HepG2 (cell line): Measurements from ENCODE around the gene SLC16A11. TPM values are rescaled to one million over a fixed set of nuclear protein-coding genes. Genes with fewer than 3 reads are reported as not detected.

Source experiments
- ATAC-seq: fragments of 200-7000 bp; cut with Tn5 transposase; 3 replicates; pipeline ENCODE4 v1.9.1; 2020; ENCODE audit warnings: mild to moderate bottlenecking, moderate library complexity
- BruUV-seq: library from RNA; stranded (reverse); fragments of 400-500 nt; replicated peaks from 2 replicates; lab custom pipeline; 2021; lab: Mats Ljungman, UMichigan
- CTCF ChIA-PET: fragments of 300-600 bp; formaldehyde crosslinking; extraction: SDS; loops from one replicate; lab custom pipeline; 2021; ENCODE audit warnings: low total read pairs, inconsistent platforms, low intra/inter-chr PET ratio; lab: Yijun Ruan, JAX
- POLR2A ChIA-PET: fragments of 350-600 bp; sonication (Branson Sonifier 250); formaldehyde crosslinking; loops from one replicate; lab custom pipeline; 2020; ENCODE audit warnings: antibody characterized with exemption, inconsistent platforms; lab: Yijun Ruan, JAX
- DNase-seq: peaks from one replicate; pipeline ENCODE4 v3.0.0-alpha.2; 2015; ENCODE audit warnings: low spot score
- FAIRE-seq: peaks from 3 replicates; lab custom pipeline; 2011; peaks lifted over from hg19 to GRCh38; lab: Jason Lieb, UNC
- H2AFZ ChIP-seq: one replicate; pipeline ENCODE4 v1.6.1; 2011; ENCODE audit warnings: low read length, inconsistent platforms
- H3K27ac ChIP-seq: fragments of 300-600 bp; 3 replicates; pipeline ENCODE4 v1.8.0; 2011; ENCODE audit warnings: mixed run types, mild to moderate bottlenecking, mixed read lengths, low read length, inconsistent platforms; ENCODE audit not compliant: insufficient read depth; ENCODE audit errors: extremely low read length
- H3K27me3 ChIP-seq, 2 experiments: fragments of 200-600 bp in 1 of 2; 2 replicates in 1 of 2; 3 replicates in 1 of 2; pipeline versions ENCODE4 v1.6.0 to v1.8.0; 2011; ENCODE audit warnings: low read length in 2 of 2, mild to moderate bottlenecking in 2 of 2, moderate library complexity in 2 of 2, inconsistent platforms in 1 of 2; ENCODE audit not compliant: insufficient read depth in 2 of 2, control insufficient read depth in 1 of 2
- H3K36me3 ChIP-seq, 2 experiments: fragments of 200-600 bp in 1 of 2; replicated peaks in 1 of 2; 2 replicates in 1 of 2; 3 replicates in 1 of 2; pipeline versions ENCODE4 v1.5.1 to v1.8.0; 2011; ENCODE audit warnings: low read length in 2 of 2, inconsistent platforms in 1 of 2; ENCODE audit not compliant: insufficient read depth in 2 of 2, control insufficient read depth in 1 of 2
- H3K4me1 ChIP-seq: 2 replicates; pipeline ENCODE4 v1.5.1; 2012; ENCODE audit warnings: low read length, inconsistent platforms; ENCODE audit not compliant: insufficient read depth
- H3K4me2 ChIP-seq: 2 replicates; pipeline ENCODE4 v1.6.0; 2011; ENCODE audit warnings: low read depth, low read length, inconsistent platforms
- H3K4me3 ChIP-seq, 3 experiments: fragments of 200-600 bp in 1 of 3; sonication (generic), shearing (Covaris generic) in 1 of 3; replicated peaks in 1 of 3; 2 replicates each; pipeline ENCODE4 v1.5.1; 2011 to 2016; ENCODE audit warnings: low read length in 3 of 3, inconsistent platforms in 2 of 3, low read depth in 2 of 3, mild to moderate bottlenecking in 2 of 3, control low read depth in 1 of 3, mixed read lengths in 1 of 3; ENCODE audit not compliant: insufficient read depth in 1 of 3
- H3K79me2 ChIP-seq: one replicate; pipeline ENCODE4 v1.6.1; 2011; ENCODE audit warnings: low read length, inconsistent platforms; ENCODE audit not compliant: insufficient read depth
- H3K9ac ChIP-seq: 2 replicates; pipeline ENCODE4 v1.6.0; 2011; ENCODE audit warnings: mild to moderate bottlenecking, low read depth, low read length, inconsistent platforms; ENCODE audit not compliant: insufficient read depth
- H3K9me3 ChIP-seq: 2 replicates; pipeline ENCODE4 v1.5.1; 2012; ENCODE audit warnings: mild to moderate bottlenecking, low read length
- H4K20me1 ChIP-seq: 2 replicates; pipeline ENCODE4 v1.6.0; 2011; ENCODE audit warnings: inconsistent platforms, mild to moderate bottlenecking, low read length, moderate library complexity; ENCODE audit not compliant: insufficient read depth
- ARID3A ChIP-seq: IDR thresholded peaks from 2 replicates; pipeline ENCODE4 v1.6.1; 2012; ENCODE audit warnings: low read depth, low read length, improper control_type of control experiment
- CBFB ChIP-seq: sonication (generic); formaldehyde crosslinking; IDR thresholded peaks from 2 replicates; pipeline ENCODE4 v1.4.0; 2020; ENCODE audit warnings: missing genetic modification reagents
- FOSL2 ChIP-seq: sonication (generic); formaldehyde crosslinking; IDR thresholded peaks from 2 replicates; pipeline ENCODE4 v1.4.0; 2020; ENCODE audit warnings: missing genetic modification reagents
- HOXA3 ChIP-seq: sonication (generic); formaldehyde crosslinking; IDR thresholded peaks from 2 replicates; pipeline ENCODE4 v1.5.0; 2020; ENCODE audit warnings: missing genetic modification reagents
- HOXD1 ChIP-seq: sonication (generic); formaldehyde crosslinking; IDR thresholded peaks from 2 replicates; pipeline ENCODE4 v1.5.0; 2020; ENCODE audit warnings: missing genetic modification reagents
- KAT8 ChIP-seq: IDR thresholded peaks from 2 replicates; pipeline ENCODE4 v1.6.1; 2016; ENCODE audit warnings: missing genetic modification reagents, missing compliant biosample characterization
- KLF16 ChIP-seq, 2 experiments: sonication (generic) in 1 of 2; formaldehyde crosslinking in 1 of 2; IDR thresholded peaks; 2 replicates each; pipeline versions ENCODE4 v1.6.1 to v1.8.0; 2016 to 2023; ENCODE audit warnings: missing genetic modification reagents in 2 of 2, missing compliant biosample characterization in 1 of 2
- KMT2B ChIP-seq: IDR thresholded peaks from 2 replicates; pipeline ENCODE4 v1.6.1; 2016; ENCODE audit warnings: missing genetic modification reagents, missing compliant biosample characterization
- MBNL3 ChIP-seq: fragments of 250-450 bp; sonication (Bioruptor Pico); conservative IDR thresholded peaks from 2 replicates; pipeline ENCODE4 v1.8.0; 2022; ENCODE audit warnings: mild to moderate bottlenecking, inconsistent platforms
- MIER2 ChIP-seq: IDR thresholded peaks from 2 replicates; pipeline ENCODE4 v1.6.1; 2016; ENCODE audit warnings: missing biosample characterization, missing genetic modification reagents
- MYC ChIP-seq: sonication (generic); formaldehyde crosslinking; IDR thresholded peaks from 2 replicates; pipeline ENCODE4 v1.9.0; 2021; ENCODE audit warnings: missing genetic modification reagents, borderline replicate concordance
- POLR2AphosphoS2 ChIP-seq: IDR thresholded peaks from 2 replicates; pipeline ENCODE4 v1.6.1; 2011; ENCODE audit warnings: low read depth, low read length, improper control_type of control experiment
- RAD21 ChIP-seq: fragments of 450-650 bp; formaldehyde crosslinking; IDR thresholded peaks from 2 replicates; pipeline ENCODE4 v1.5.0; 2020; ENCODE audit warnings: mild to moderate bottlenecking
- RBM22 ChIP-seq: fragments of 200-400 bp; formaldehyde crosslinking; optimal IDR thresholded peaks from 2 replicates; pipeline ENCODE3; 2017; ENCODE audit warnings: mild to moderate bottlenecking, low read length, moderate library complexity
- SMC3 ChIP-seq: IDR thresholded peaks from 2 replicates; pipeline ENCODE4 v1.6.1; 2011; ENCODE audit warnings: low read length, improper control_type of control experiment
- SYNCRIP ChIP-seq: fragments of 200-400 bp; formaldehyde crosslinking; IDR thresholded peaks from 2 replicates; pipeline ENCODE4 v1.6.1; 2018; ENCODE audit warnings: mild to moderate bottlenecking, low read depth, low read length; ENCODE audit not compliant: insufficient read depth
- TERF1 ChIP-seq: sonication (generic); formaldehyde crosslinking; IDR thresholded peaks from 2 replicates; pipeline ENCODE4 v1.8.0; 2022; ENCODE audit warnings: mild to moderate bottlenecking, missing genetic modification reagents, moderate library complexity
- ZMYM4 ChIP-seq: sonication (generic); formaldehyde crosslinking; IDR thresholded peaks from 2 replicates; pipeline ENCODE4 v1.8.1; 2023; ENCODE audit warnings: mild to moderate bottlenecking, missing genetic modification reagents
- ZNF138 ChIP-seq: sonication (generic); formaldehyde crosslinking; IDR thresholded peaks from 2 replicates; pipeline ENCODE4 v1.5.0; 2020; ENCODE audit warnings: mild to moderate bottlenecking, low read depth, missing genetic modification reagents
- ZSCAN29 ChIP-seq: sonication (generic); formaldehyde crosslinking; conservative IDR thresholded peaks from 2 replicates; pipeline ENCODE4 v1.4.0; 2020; ENCODE audit warnings: mild to moderate bottlenecking, missing genetic modification reagents
- WGBS: methylation state at CpG from one replicate; pipeline ENCODE4 v1.1.6; 2017; ENCODE audit warnings: low lambda C conversion rate; 5-methylcytosine and 5-hydroxymethylcytosine counted together
- in situ Hi-C: cut with HindIII; loops from 2 replicates; pipeline ENCODE4 v1.10.0; 2017; ENCODE audit warnings: low pct_unique_long_range_greater_than_20kb; ENCODE audit not compliant: extremely low pct_ligation_motif_present
- intact Hi-C: fragments of 100-400 bp; cut with micrococcal nuclease; formaldehyde crosslinking; loops from one replicate; pipeline ENCODE4 v1.10.0; 2022; ENCODE audit not compliant: unreplicated experiment
- polyA plus RNA-seq, 8 experiments: library from polyadenylated mRNA; depleted of rRNA in 3 of 8; stranded (reverse) in 7 of 8; unstranded in 1 of 8; fragments of >200 nt; fragmentation: Illumina TruSeq in 4 of 8; extraction: Trizol in 4 of 8; gene quantifications; 2 replicates each; pipeline versions ENCODE4 v1.2.1 to v1.2.3, GENCODE V29; 2011 to 2016; ENCODE audit warnings: low read depth in 4 of 8, missing spikeins in 1 of 8, mixed read lengths in 1 of 8; ENCODE audit not compliant: insufficient read depth in 1 of 8
- total RNA-seq, 5 experiments: library from RNA; depleted of rRNA; stranded (reverse); fragments of >200 nt; fragmentation: Illumina TruSeq; extraction: Trizol; gene quantifications; 2 replicates each; pipeline ENCODE4 v1.2.3, GENCODE V29; 2016; ENCODE audit warnings: low read depth in 1 of 5
- TF ChIP-seq, protein P1 (sequence below): sonication (generic); formaldehyde crosslinking; IDR thresholded peaks from 2 replicates; pipeline ENCODE4 v1.5.0; 2020; ENCODE audit warnings: mild to moderate bottlenecking, missing genetic modification reagents, moderate library complexity

Gene SLC16A11
- total and polyA plus RNA-seq, 2 of the 13 experiments (the other 11 are each of a cell fraction or from before 2014, with no cell fraction given) = not detected

GRCh38 chr17:7004398-7005253, 39.3 kb downstream of the SLC16A11 start:
- ATAC-seq (peak; percentile 86), DNase-seq (peak; percentile 76), FAIRE-seq (peak; percentile 66)
- no peak overlapping the region for H3K4me2 ChIP-seq
- no peak overlapping the region for H3K27ac ChIP-seq
- 100% methylated on average over 2 of the region's 2 CpGs for WGBS
- no peak overlapping the region for H3K9ac ChIP-seq
- intact Hi-C loops (loop anchor here (1.0 to 5.0 kb wide), 2 partner anchors 18 to 342 kb away; no protein-coding TSS in a partner anchor), in situ Hi-C loops (loop anchor here (5.0 to 10.0 kb wide), 2 partner anchors 92 to 150 kb away; no protein-coding TSS in a partner anchor)
- peaks cover 4% of the 10 kb centered on the region for H3K79me2 ChIP-seq
- H4K20me1 ChIP-seq = peaks cover 4% of the 10 kb centered on the region; the same call in 1 of the 2 replicates
- no peak overlapping the region for H2AFZ ChIP-seq
- BruUV-seq = no TSS peak
- peaks cover 15 to 44% of the 10 kb centered on the region in 2 experiments; a peak in 4 of 5 replicates for H3K36me3 ChIP-seq
- ChIA-PET POLR2A (interaction anchor here (1.1 to 1.2 kb wide), 2 partner anchors 15 to 292 kb away, joined by 3 read pairs; partner anchors contain the start of gene SLC13A5), CTCF (interaction anchor here (1.0 to 1.9 kb wide), 6 partner anchors 17 to 532 kb away, joined by 5 to 14 read pairs (median 8); partner anchors contain the start of gene BCL6B)
- no peaks in the 10 kb centered on the region for H3K27me3 ChIP-seq
- no peak overlapping the region for H3K4me3 ChIP-seq
- no peaks in the 10 kb centered on the region for H3K9me3 ChIP-seq
- H3K4me1 ChIP-seq = peaks cover 3% of the 10 kb centered on the region
- no peak for TF ChIP-seq KLF16 (CRISPR knock-in tag; IDR thresholded peaks at IDR 0.05)
- TF ChIP-seq ZNF138 (CRISPR knock-in tag) = no peak
- no peak for TF ChIP-seq KMT2B (CRISPR knock-in tag)
- TF ChIP-seq, protein P1, sequence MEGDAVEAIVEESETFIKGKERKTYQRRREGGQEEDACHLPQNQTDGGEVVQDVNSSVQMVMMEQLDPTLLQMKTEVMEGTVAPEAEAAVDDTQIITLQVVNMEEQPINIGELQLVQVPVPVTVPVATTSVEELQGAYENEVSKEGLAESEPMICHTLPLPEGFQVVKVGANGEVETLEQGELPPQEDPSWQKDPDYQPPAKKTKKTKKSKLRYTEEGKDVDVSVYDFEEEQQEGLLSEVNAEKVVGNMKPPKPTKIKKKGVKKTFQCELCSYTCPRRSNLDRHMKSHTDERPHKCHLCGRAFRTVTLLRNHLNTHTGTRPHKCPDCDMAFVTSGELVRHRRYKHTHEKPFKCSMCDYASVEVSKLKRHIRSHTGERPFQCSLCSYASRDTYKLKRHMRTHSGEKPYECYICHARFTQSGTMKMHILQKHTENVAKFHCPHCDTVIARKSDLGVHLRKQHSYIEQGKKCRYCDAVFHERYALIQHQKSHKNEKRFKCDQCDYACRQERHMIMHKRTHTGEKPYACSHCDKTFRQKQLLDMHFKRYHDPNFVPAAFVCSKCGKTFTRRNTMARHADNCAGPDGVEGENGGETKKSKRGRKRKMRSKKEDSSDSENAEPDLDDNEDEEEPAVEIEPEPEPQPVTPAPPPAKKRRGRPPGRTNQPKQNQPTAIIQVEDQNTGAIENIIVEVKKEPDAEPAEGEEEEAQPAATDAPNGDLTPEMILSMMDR = peak; percentile 84
- TF ChIP-seq HOXD1 = no peak
- no peak for TF ChIP-seq TERF1
- TF ChIP-seq RBM22 = no peak
- no peak for TF ChIP-seq HOXA3 (CRISPR knock-in tag)
- TF ChIP-seq ZMYM4 (CRISPR knock-in tag) = no peak
- TF ChIP-seq MIER2 (CRISPR knock-in tag) = no peak
- TF ChIP-seq POLR2AphosphoS2 = no peak
- peak; percentile 98 for TF ChIP-seq ARID3A
- TF ChIP-seq CBFB (CRISPR knock-in tag) = no peak
- 0 out of 2 replicates have a peak, but pooled peaks have one; percentile 19 for TF ChIP-seq KAT8 (CRISPR knock-in tag)
- peak; percentile 62 for TF ChIP-seq SMC3
- no peak for TF ChIP-seq MBNL3 (CRISPR knock-in tag)
- TF ChIP-seq ZSCAN29 = no peak
- TF ChIP-seq RAD21 (CRISPR knock-in tag) = peak; percentile 59; the same call in 1 of the 2 replicates
- TF ChIP-seq MYC (CRISPR knock-in tag) = no peak
- no peak for TF ChIP-seq SYNCRIP
- no peak for TF ChIP-seq FOSL2 (CRISPR knock-in tag)
